ENCODE results near the gene PROC.

PROC gene

GRCh38 chr2:127420039-127420864 is 2.0 kb downstream of the PROC start:
- no peak for DNase-seq (ENCODE audit: low spot score in 2 of 2)
- no peak for ATAC-seq (replicated peaks; ENCODE audit: extremely low read depth, poor library complexity, severe bottlenecking)
- Mint-ChIP-seq H3K9me3 (no peaks in the 10 kb centered on the region), H3K27me3 (peaks cover 48% of the 10 kb centered on the region), H3K4me3 (no peak overlapping the region), H3K36me3 (ENCODE audit: insufficient read depth) (no peaks in the 10 kb centered on the region), H3K27ac (ENCODE audit: low read depth) (no peak overlapping the region), H3K4me1 (peaks cover 18% of the 10 kb centered on the region)

GRCh38 chr2:127421116-127421800 is 3.0 kb downstream of the PROC start:
- H3K27ac Mint-ChIP-seq (ENCODE audit: low read depth), result no peak overlapping the region
- peaks cover 2% of the 10 kb centered on the region for H3K36me3 Mint-ChIP-seq (ENCODE audit: insufficient read depth)
- peaks cover 11% of the 10 kb centered on the region for H3K4me1 Mint-ChIP-seq
- no peak overlapping the region for H3K4me3 Mint-ChIP-seq
- peaks cover 58% of the 10 kb centered on the region for H3K27me3 Mint-ChIP-seq
- ATAC-seq (replicated peaks; ENCODE audit: extremely low read depth, poor library complexity, severe bottlenecking) (no peak), DNase-seq (ENCODE audit: low spot score in 2 of 2) (no peak)
- H3K9me3 Mint-ChIP-seq, result no peaks in the 10 kb centered on the region

- no peak overlapping the region for H3K27ac Mint-ChIP-seq (ENCODE audit: low read depth)
- H3K9me3 Mint-ChIP-seq, result no peaks in the 10 kb centered on the region
These were observed 3.8 kb downstream of the PROC start for GRCh38 chr2:127421871-127422558.

GRCh38 chr2:127422559-127423477 is 4.6 kb downstream of the PROC start:
- no peaks in the 10 kb centered on the region for H3K4me1 Mint-ChIP-seq
- no peaks in the 10 kb centered on the region for H3K9me3 Mint-ChIP-seq
- peaks cover 2% of the 10 kb centered on the region for H3K36me3 Mint-ChIP-seq (ENCODE audit: insufficient read depth)
- peak overlapping the region; percentile 29 for H3K4me3 Mint-ChIP-seq
- no peak overlapping the region for H3K27ac Mint-ChIP-seq (ENCODE audit: low read depth)
- ATAC-seq (replicated peaks; ENCODE audit: extremely low read depth, poor library complexity, severe bottlenecking) (peak; percentile 71), DNase-seq (ENCODE audit: low spot score in 2 of 2) (no peak)
- peaks cover 60% of the 10 kb centered on the region for H3K27me3 Mint-ChIP-seq

More at GRCh38 chr2:127421871-127422558, 3.8 kb downstream of the PROC start:
- Mint-ChIP-seq H3K27me3 (peaks cover 60% of the 10 kb centered on the region), H3K36me3 (ENCODE audit: insufficient read depth) (peaks cover 2% of the 10 kb centered on the region), H3K4me3 (peak overlapping the region; percentile 29), H3K4me1 (peaks cover 4% of the 10 kb centered on the region)
- DNase-seq (ENCODE audit: low spot score in 2 of 2) (no peak), ATAC-seq (replicated peaks; ENCODE audit: extremely low read depth, poor library complexity, severe bottlenecking) (no peak)

GRCh38 chr2:127423478-127423843 is 5.2 kb downstream of the PROC start:
- H3K27ac Mint-ChIP-seq (ENCODE audit: low read depth), result no peak overlapping the region
- no peaks in the 10 kb centered on the region for H3K9me3 Mint-ChIP-seq
- peak overlapping the region; percentile 2 for H3K4me3 Mint-ChIP-seq
- no peaks in the 10 kb centered on the region for H3K4me1 Mint-ChIP-seq
- ATAC-seq (replicated peaks; ENCODE audit: extremely low read depth, poor library complexity, severe bottlenecking), result no peak
- peaks cover 2% of the 10 kb centered on the region for H3K36me3 Mint-ChIP-seq (ENCODE audit: insufficient read depth)
- DNase-seq (ENCODE audit: low spot score in 2 of 2), result no peak
- peaks cover 60% of the 10 kb centered on the region for H3K27me3 Mint-ChIP-seq

- ATAC-seq (replicated peaks; ENCODE audit: extremely low read depth, poor library complexity, severe bottlenecking), result no peak
- Mint-ChIP-seq H3K27ac (ENCODE audit: low read depth) (no peak overlapping the region), H3K4me3 (peak overlapping the region; percentile 2), H3K36me3 (ENCODE audit: insufficient read depth) (peaks cover 2% of the 10 kb centered on the region), H3K9me3 (no peaks in the 10 kb centered on the region), H3K4me1 (no peaks in the 10 kb centered on the region), H3K27me3 (peaks cover 60% of the 10 kb centered on the region)
- DNase-seq (ENCODE audit: low spot score in 2 of 2), result no peak
These were observed 5.7 kb downstream of the PROC start for GRCh38 chr2:127423880-127424279.

- Mint-ChIP-seq H3K4me1 (no peaks in the 10 kb centered on the region), H3K27ac (ENCODE audit: low read depth) (no peak overlapping the region), H3K4me3 (no peak overlapping the region), H3K9me3 (no peaks in the 10 kb centered on the region), H3K36me3 (ENCODE audit: insufficient read depth) (peaks cover 2% of the 10 kb centered on the region), H3K27me3 (peaks cover 60% of the 10 kb centered on the region)
- ATAC-seq (replicated peaks; ENCODE audit: extremely low read depth, poor library complexity, severe bottlenecking) (no peak), DNase-seq (ENCODE audit: low spot score in 2 of 2) (no peak)
These were observed 6.6 kb downstream of the PROC start for GRCh38 chr2:127424598-127425520.

GRCh38 chr2:127425540-127426490 is 7.6 kb downstream of the PROC start:
- H3K4me3 Mint-ChIP-seq, result no peak overlapping the region
- H3K27me3 Mint-ChIP-seq, result peaks cover 52% of the 10 kb centered on the region
- H3K36me3 Mint-ChIP-seq (ENCODE audit: insufficient read depth), result peaks cover 2% of the 10 kb centered on the region
- ATAC-seq (replicated peaks; ENCODE audit: extremely low read depth, poor library complexity, severe bottlenecking), result no peak
- DNase-seq (ENCODE audit: low spot score in 2 of 2), result no peak
- no peaks in the 10 kb centered on the region for H3K9me3 Mint-ChIP-seq
- H3K27ac Mint-ChIP-seq (ENCODE audit: low read depth), result no peak overlapping the region
- H3K4me1 Mint-ChIP-seq, result no peaks in the 10 kb centered on the region

- DNase-seq (ENCODE audit: low spot score in 2 of 2), result no peak
- H3K4me3 Mint-ChIP-seq, result no peak overlapping the region
- no peaks in the 10 kb centered on the region for H3K9me3 Mint-ChIP-seq
- H3K27ac Mint-ChIP-seq (ENCODE audit: low read depth), result no peak overlapping the region
- peaks cover 43% of the 10 kb centered on the region for H3K27me3 Mint-ChIP-seq
- H3K4me1 Mint-ChIP-seq, result no peaks in the 10 kb centered on the region
- H3K36me3 Mint-ChIP-seq (ENCODE audit: insufficient read depth), result peaks cover 2% of the 10 kb centered on the region
- no peak for ATAC-seq (replicated peaks; ENCODE audit: extremely low read depth, poor library complexity, severe bottlenecking)
These were observed 8.5 kb downstream of the PROC start for GRCh38 chr2:127426501-127427354.

All from central memory CD8-positive, alpha-beta T cell (primary cell).